ENCODE results near the gene SEPTIN11. TPM values are rescaled to one million over a fixed set of nuclear protein-coding genes. Genes with fewer than 3 reads are reported as not detected.

SEPTIN11 gene
- total and polyA plus RNA-seq, 4 donors = 17.2 to 37.4 (median 25.1) TPM

GRCh38 chr4:76939184-76939583 lies 10.4 kb upstream of the SEPTIN11 start:
- no peaks in the 10 kb centered on the region for H3K27me3 ChIP-seq (ENCODE audit: control insufficient read depth in 4 of 4, insufficient read depth in 4 of 4, low read length in 3 of 4)
- H3K9ac ChIP-seq (ENCODE audit: low read depth in 1 of 2, low read length in 2 of 2) = no peak overlapping the region
- WGBS = 90% methylated on average over 2 of the region's 2 CpGs
- DNase-seq (ENCODE audit: low spot score) = no peak
- TF ChIP-seq NR2F2 (IDR thresholded peaks at IDR 0.05) (no peak), EGR1 (IDR thresholded peaks at IDR 0.05; ENCODE audit: low read depth in 2 of 2) (no peak), HNF4G (IDR thresholded peaks at IDR 0.05) (no peak), RAD21 (IDR thresholded peaks at IDR 0.05) (no peak), MAX (IDR thresholded peaks at IDR 0.05) (no peak), CTCF (IDR thresholded peaks at IDR 0.05; ENCODE audit: low read depth, low read length, missing input control) (no peak), YY1 (IDR thresholded peaks at IDR 0.05) (no peak), SP1 (IDR thresholded peaks at IDR 0.05) (no peak), FOXA2 (IDR thresholded peaks at IDR 0.05) (no peak), FOXA1 (IDR thresholded peaks at IDR 0.05) (no peak), GABPA (IDR thresholded peaks at IDR 0.05 in 1 of 2, conservative IDR thresholded peaks at IDR 0.05 in 1 of 2) (no peak), RXRA (IDR thresholded peaks at IDR 0.05) (no peak)
- TF ChIP-seq, protein P1, sequence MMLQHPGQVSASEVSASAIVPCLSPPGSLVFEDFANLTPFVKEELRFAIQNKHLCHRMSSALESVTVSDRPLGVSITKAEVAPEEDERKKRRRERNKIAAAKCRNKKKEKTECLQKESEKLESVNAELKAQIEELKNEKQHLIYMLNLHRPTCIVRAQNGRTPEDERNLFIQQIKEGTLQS (IDR thresholded peaks at IDR 0.05) = no peak
- H3K36me3 ChIP-seq (ENCODE audit: control insufficient read depth in 4 of 4, insufficient read depth in 3 of 4, low read depth in 1 of 4, low read length in 3 of 4) = no peaks in the 10 kb centered on the region
- no peak overlapping the region for H3K27ac ChIP-seq (ENCODE audit: low read depth in 1 of 2, low read length in 2 of 2)
- H3K4me3 ChIP-seq (ENCODE audit: low read depth in 1 of 3, low read length in 3 of 3) = no peak overlapping the region
- no peaks in the 10 kb centered on the region for H3K4me1 ChIP-seq (ENCODE audit: control insufficient read depth in 4 of 4, insufficient read depth in 4 of 4, low read length in 3 of 4)
- H3K9me3 ChIP-seq (ENCODE audit: control insufficient read depth in 4 of 4, low read length in 3 of 4) = peaks cover 0 to 2% (median 0%) of the 10 kb centered on the region in 4 donors

DNA sequence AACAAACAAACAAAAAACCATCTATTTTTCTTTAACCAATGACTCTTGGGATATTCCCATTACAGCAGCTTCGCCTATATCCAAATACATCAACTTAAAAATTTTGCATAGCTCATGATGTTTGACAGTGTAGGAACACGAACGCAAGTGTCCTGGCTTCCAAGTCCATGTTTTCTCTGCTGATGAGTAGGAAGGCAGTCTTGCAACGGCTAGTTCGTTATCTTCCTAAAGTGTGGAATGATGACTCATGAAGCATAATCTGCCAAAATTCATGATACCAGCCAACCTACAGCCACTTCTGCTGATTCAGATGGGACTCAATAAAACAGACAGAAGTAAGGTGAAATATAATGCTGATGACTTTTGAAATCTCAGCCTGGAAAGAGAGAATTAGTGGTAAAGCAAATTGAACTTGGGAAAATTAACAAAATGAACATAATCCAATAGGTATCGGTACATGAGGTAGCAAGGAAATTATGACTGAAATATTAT lies 6.4 kb upstream of the SEPTIN11 start:
- H3K27me3 ChIP-seq (ENCODE audit: control insufficient read depth in 4 of 4, insufficient read depth in 4 of 4, low read length in 3 of 4) = no peaks in the 10 kb centered on the region
- no peak overlapping the region for H3K4me3 ChIP-seq (ENCODE audit: low read depth in 1 of 3, low read length in 3 of 3)
- H3K36me3 ChIP-seq (ENCODE audit: control insufficient read depth in 4 of 4, insufficient read depth in 3 of 4, low read depth in 1 of 4, low read length in 3 of 4) = no peaks in the 10 kb centered on the region
- H3K27ac ChIP-seq (ENCODE audit: low read depth in 1 of 2, low read length in 2 of 2) = no peak overlapping the region
- TF ChIP-seq HNF4G (IDR thresholded peaks at IDR 0.05) = no peak
- TF ChIP-seq JUND (IDR thresholded peaks at IDR 0.05) = no peak
- TF ChIP-seq REST (IDR thresholded peaks at IDR 0.05) = no peak
- TF ChIP-seq CTCF (IDR thresholded peaks at IDR 0.05; ENCODE audit: low read depth, low read length, missing input control) = no peak
- TF ChIP-seq YY1 (IDR thresholded peaks at IDR 0.05) = no peak
- no peak for TF ChIP-seq RAD21 (IDR thresholded peaks at IDR 0.05)
- TF ChIP-seq EGR1 (IDR thresholded peaks at IDR 0.05; ENCODE audit: low read depth in 2 of 2) = no peak
- TF ChIP-seq RXRA (IDR thresholded peaks at IDR 0.05) = no peak
- TF ChIP-seq GABPA (IDR thresholded peaks at IDR 0.05 in 1 of 2, conservative IDR thresholded peaks at IDR 0.05 in 1 of 2) = no peak
- TF ChIP-seq FOXA2 (IDR thresholded peaks at IDR 0.05) = no peak
- TF ChIP-seq, protein P2, sequence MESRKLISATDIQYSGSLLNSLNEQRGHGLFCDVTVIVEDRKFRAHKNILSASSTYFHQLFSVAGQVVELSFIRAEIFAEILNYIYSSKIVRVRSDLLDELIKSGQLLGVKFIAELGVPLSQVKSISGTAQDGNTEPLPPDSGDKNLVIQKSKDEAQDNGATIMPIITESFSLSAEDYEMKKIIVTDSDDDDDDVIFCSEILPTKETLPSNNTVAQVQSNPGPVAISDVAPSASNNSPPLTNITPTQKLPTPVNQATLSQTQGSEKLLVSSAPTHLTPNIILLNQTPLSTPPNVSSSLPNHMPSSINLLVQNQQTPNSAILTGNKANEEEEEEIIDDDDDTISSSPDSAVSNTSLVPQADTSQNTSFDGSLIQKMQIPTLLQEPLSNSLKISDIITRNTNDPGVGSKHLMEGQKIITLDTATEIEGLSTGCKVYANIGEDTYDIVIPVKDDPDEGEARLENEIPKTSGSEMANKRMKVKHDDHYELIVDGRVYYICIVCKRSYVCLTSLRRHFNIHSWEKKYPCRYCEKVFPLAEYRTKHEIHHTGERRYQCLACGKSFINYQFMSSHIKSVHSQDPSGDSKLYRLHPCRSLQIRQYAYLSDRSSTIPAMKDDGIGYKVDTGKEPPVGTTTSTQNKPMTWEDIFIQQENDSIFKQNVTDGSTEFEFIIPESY (IDR thresholded peaks at IDR 0.05) = no peak
- no peak for TF ChIP-seq MAX (IDR thresholded peaks at IDR 0.05)
- TF ChIP-seq, protein P1 (IDR thresholded peaks at IDR 0.05) = no peak
- no peak for TF ChIP-seq FOXA1 (IDR thresholded peaks at IDR 0.05)
- TF ChIP-seq TAF1 (conservative IDR thresholded peaks at IDR 0.05) = no peak
- TF ChIP-seq HNF4A (conservative IDR thresholded peaks at IDR 0.05) = no peak
- TF ChIP-seq NR2F2 (IDR thresholded peaks at IDR 0.05) = no peak
- TF ChIP-seq SP1 (IDR thresholded peaks at IDR 0.05) = no peak
- H3K9ac ChIP-seq (ENCODE audit: low read depth in 1 of 2, low read length in 2 of 2) = no peak overlapping the region
- WGBS = 76% methylated on average over 6 of the region's 6 CpGs
- H3K9me3 ChIP-seq (ENCODE audit: control insufficient read depth in 4 of 4, low read length in 3 of 4) = no peaks in the 10 kb centered on the region
- DNase-seq (ENCODE audit: low spot score) = no peak
- peaks cover under 1 to 6% (median 3%) of the 10 kb centered on the region in 4 donors for H3K4me1 ChIP-seq (ENCODE audit: control insufficient read depth in 4 of 4, insufficient read depth in 4 of 4, low read length in 3 of 4)

Data from liver (tissue), 9 donors.